Measurements from ENCODE around the gene GNAO1. TPM values are rescaled to one million over a fixed set of nuclear protein-coding genes. Genes with fewer than 3 reads are reported as not detected.

Gene GNAO1
- total RNA-seq, 1 donor from 2014 or later, result 250 TPM

DNA sequence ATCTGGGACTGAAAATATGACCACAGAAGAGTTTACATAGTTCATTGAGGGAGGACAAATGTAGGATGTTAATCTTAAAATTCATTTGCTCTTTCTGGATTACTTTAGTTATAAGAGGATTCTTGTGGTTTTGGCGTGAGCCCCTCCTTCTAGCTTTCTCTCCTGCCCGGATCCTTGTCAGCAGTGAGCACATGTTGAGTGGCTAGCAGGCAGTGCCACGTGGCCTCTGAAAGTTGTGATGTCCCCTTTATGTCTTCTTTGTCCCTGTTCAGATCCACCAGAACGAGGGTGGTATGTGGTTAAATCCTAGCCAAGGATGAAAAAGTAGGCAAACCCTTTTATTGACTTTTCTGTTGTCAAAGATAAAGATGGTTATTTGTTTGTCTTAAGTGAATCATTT lies 83.8 kb downstream of the GNAO1 start:
- TF ChIP-seq, protein P1, sequence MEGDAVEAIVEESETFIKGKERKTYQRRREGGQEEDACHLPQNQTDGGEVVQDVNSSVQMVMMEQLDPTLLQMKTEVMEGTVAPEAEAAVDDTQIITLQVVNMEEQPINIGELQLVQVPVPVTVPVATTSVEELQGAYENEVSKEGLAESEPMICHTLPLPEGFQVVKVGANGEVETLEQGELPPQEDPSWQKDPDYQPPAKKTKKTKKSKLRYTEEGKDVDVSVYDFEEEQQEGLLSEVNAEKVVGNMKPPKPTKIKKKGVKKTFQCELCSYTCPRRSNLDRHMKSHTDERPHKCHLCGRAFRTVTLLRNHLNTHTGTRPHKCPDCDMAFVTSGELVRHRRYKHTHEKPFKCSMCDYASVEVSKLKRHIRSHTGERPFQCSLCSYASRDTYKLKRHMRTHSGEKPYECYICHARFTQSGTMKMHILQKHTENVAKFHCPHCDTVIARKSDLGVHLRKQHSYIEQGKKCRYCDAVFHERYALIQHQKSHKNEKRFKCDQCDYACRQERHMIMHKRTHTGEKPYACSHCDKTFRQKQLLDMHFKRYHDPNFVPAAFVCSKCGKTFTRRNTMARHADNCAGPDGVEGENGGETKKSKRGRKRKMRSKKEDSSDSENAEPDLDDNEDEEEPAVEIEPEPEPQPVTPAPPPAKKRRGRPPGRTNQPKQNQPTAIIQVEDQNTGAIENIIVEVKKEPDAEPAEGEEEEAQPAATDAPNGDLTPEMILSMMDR (IDR thresholded peaks at IDR 0.05; ENCODE audit: partially characterized antibody, unreplicated experiment), result no peak
- Mint-ChIP-seq H3K9me3 (ENCODE audit: unreplicated experiment) (peaks cover 14% of the 10 kb centered on the region), H3K27me3 (ENCODE audit: unreplicated experiment) (peaks cover 6% of the 10 kb centered on the region), H3K36me3 (ENCODE audit: unreplicated experiment) (peaks cover 30% of the 10 kb centered on the region), H3K4me1 (ENCODE audit: low read depth, unreplicated experiment) (peaks cover 26% of the 10 kb centered on the region), H3K4me3 (ENCODE audit: unreplicated experiment) (no peak overlapping the region), H3K27ac (ENCODE audit: unreplicated experiment) (no peak overlapping the region)
- DNase-seq, result no peak

DNA sequence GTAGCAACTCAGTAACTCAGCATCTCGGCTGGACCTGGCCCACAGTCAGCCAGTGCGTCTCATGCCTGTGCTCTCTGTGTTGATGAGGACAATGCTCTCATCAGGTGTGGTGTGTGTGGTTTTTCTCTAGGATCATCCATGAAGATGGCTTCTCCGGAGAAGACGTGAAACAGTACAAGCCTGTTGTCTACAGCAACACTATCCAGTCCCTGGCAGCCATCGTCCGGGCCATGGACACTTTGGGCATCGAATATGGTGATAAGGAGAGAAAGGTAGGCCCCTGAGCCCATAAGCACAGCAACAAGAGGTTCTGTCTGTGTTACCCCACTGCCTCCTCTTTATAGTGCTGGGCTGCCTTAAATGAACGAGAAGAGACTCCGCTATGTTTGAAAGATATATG lies 84.5 kb downstream of the GNAO1 start:
- peaks cover 14% of the 10 kb centered on the region for H3K9me3 Mint-ChIP-seq (ENCODE audit: unreplicated experiment)
- H3K4me1 Mint-ChIP-seq (ENCODE audit: low read depth, unreplicated experiment), result peaks cover 27% of the 10 kb centered on the region
- H3K27me3 Mint-ChIP-seq (ENCODE audit: unreplicated experiment), result peaks cover 8% of the 10 kb centered on the region
- no peak overlapping the region for H3K4me3 Mint-ChIP-seq (ENCODE audit: unreplicated experiment)
- H3K27ac Mint-ChIP-seq (ENCODE audit: unreplicated experiment), result no peak overlapping the region
- DNase-seq, result no peak
- peaks cover 31% of the 10 kb centered on the region for H3K36me3 Mint-ChIP-seq (ENCODE audit: unreplicated experiment)
- TF ChIP-seq, protein P1 (IDR thresholded peaks at IDR 0.05; ENCODE audit: partially characterized antibody, unreplicated experiment), result no peak

DNA sequence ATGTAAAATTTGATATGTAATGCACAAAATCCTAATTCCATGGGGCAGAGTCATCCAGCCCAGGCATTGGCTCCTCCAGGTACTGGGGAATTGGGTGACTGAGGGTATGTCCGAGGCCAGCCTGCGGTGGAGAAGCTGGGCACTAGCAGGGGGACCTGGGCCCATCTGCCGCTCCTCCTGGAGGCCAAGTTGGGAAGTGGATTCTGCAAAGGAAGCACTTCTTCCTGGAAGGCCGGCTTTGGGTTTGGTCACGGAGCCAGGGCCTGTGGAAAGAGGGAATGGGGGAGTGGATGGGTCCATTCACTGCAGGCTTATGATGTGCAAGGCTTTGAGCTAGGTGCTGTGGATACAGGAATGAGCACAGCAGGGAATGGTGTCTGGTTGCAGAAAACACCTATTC lies 85.8 kb downstream of the GNAO1 start:
- peaks cover 8% of the 10 kb centered on the region for H3K27me3 Mint-ChIP-seq (ENCODE audit: unreplicated experiment)
- peaks cover 14% of the 10 kb centered on the region for H3K9me3 Mint-ChIP-seq (ENCODE audit: unreplicated experiment)
- H3K4me1 Mint-ChIP-seq (ENCODE audit: low read depth, unreplicated experiment), result peaks cover 35% of the 10 kb centered on the region
- peak; percentile 69 for DNase-seq
- peaks cover 31% of the 10 kb centered on the region for H3K36me3 Mint-ChIP-seq (ENCODE audit: unreplicated experiment)
- peak overlapping the region; percentile 53 for H3K27ac Mint-ChIP-seq (ENCODE audit: unreplicated experiment)
- no peak overlapping the region for H3K4me3 Mint-ChIP-seq (ENCODE audit: unreplicated experiment)
- TF ChIP-seq, protein P1 (IDR thresholded peaks at IDR 0.05; ENCODE audit: partially characterized antibody, unreplicated experiment), result peak; percentile 72

DNA sequence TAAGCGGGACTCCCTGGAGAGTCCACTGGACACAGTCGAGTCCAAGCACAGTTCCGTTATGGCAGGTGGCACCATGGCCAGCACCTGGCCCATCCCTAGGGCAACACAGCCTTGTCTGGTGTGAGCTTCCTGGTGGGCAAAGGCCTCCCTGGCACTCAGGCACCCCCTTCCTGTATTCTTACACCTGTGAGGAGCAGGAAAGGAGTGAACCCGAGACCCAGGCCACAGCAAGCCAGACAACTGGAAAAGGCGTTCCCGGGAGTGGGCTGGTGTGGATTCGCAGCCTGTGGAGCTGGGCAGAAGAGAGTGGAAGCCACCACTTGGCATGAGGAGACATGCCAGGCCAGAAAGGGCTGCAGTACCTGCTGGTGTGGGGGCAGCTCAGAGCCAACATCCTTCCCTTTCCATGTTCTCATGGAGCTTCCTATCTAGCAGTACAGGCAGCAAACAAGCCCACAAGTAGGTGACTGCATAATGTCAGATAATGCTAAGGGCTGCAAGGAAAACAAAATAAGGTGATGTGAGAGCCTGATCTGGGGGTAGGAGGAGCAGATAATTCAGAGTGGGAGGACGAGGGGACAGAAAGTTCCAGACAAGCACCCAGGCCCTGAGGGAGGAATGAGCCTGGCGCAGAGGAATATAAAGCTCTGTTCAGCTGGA lies 87.0 kb downstream of the GNAO1 start:
- DNase-seq, result no peak
- TF ChIP-seq, protein P1 (IDR thresholded peaks at IDR 0.05; ENCODE audit: partially characterized antibody, unreplicated experiment), result no peak
- Mint-ChIP-seq H3K27me3 (ENCODE audit: unreplicated experiment) (peaks cover 8% of the 10 kb centered on the region), H3K9me3 (ENCODE audit: unreplicated experiment) (peaks cover 13% of the 10 kb centered on the region), H3K4me1 (ENCODE audit: low read depth, unreplicated experiment) (peaks cover 44% of the 10 kb centered on the region), H3K27ac (ENCODE audit: unreplicated experiment) (no peak overlapping the region), H3K36me3 (ENCODE audit: unreplicated experiment) (peaks cover 26% of the 10 kb centered on the region), H3K4me3 (ENCODE audit: unreplicated experiment) (no peak overlapping the region)

DNA sequence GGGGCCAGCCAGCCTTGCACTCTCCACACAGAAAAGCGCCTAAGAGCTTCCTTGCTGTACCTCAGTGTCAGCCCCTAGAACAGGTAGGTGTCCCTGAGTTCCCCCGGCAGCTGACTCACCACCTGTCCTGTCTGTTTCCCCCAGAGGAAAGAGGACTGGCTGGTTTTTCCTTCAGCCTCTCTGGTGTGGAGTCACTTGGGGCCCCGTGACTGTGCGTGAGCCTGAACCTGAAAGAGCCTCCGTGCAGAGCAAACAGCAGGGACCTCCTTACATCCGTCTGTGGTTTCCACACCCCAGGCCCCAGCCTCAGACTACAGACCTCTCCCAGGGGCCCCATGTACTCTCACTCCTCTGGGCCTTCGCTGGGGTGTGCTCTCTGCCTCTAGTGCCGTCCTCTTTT lies 87.8 kb downstream of the GNAO1 start:
- no peak overlapping the region for H3K4me3 Mint-ChIP-seq (ENCODE audit: unreplicated experiment)
- peaks cover 46% of the 10 kb centered on the region for H3K4me1 Mint-ChIP-seq (ENCODE audit: low read depth, unreplicated experiment)
- peaks cover 20% of the 10 kb centered on the region for H3K36me3 Mint-ChIP-seq (ENCODE audit: unreplicated experiment)
- TF ChIP-seq, protein P1 (IDR thresholded peaks at IDR 0.05; ENCODE audit: partially characterized antibody, unreplicated experiment), result no peak
- no peak for DNase-seq
- peaks cover 18% of the 10 kb centered on the region for H3K9me3 Mint-ChIP-seq (ENCODE audit: unreplicated experiment)
- no peak overlapping the region for H3K27ac Mint-ChIP-seq (ENCODE audit: unreplicated experiment)
- H3K27me3 Mint-ChIP-seq (ENCODE audit: unreplicated experiment), result peaks cover 8% of the 10 kb centered on the region
